ENCODE measurements around the gene SKOR1.

Gene SKOR1

DNA sequence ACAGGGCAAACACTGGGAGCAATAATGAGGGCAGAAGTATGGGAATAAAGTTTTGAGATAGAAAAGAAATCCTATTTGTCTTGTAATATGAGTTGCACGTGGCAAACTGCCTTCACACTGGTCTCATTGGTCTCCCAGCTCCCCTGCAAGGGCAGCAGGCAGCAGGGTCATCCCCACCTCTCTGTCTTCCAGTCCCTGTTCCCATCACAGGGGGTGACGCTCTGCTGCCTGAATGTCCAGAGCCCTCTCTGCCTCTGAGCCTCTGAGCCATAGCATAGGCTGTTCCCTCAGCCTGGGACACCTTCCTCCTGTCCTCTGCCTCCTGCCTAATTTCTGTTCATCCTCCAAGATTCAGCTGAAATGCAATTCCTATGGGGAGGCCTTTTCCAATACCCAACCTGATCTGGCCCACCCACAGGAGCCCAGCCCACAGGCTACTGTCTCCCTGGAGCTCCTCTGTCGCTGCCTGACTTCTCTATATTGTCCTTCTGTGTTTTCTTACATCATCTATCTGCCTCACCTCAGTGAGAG is 12.1 kb upstream of the SKOR1 start:
- Histone ChIP-seq H3K79me2 (ENCODE audit: insufficient read depth, low read length) (no peaks in the 10 kb centered on the region), H3K36me3 (ENCODE audit: insufficient read depth, low read length) (0 out of 2 replicates have a peak, but pooled peaks cover 14% of the 10 kb centered on the region), H4K20me1 (ENCODE audit: insufficient read depth, low read length) (no peaks in the 10 kb centered on the region), H3K27ac (ENCODE audit: low read length) (no peak overlapping the region), H2AFZ (ENCODE audit: low read depth, low read length) (no peak overlapping the region), H3K9ac (ENCODE audit: low read depth, low read length) (no peak overlapping the region), H3K4me2 (ENCODE audit: insufficient read depth, low read length) (no peak overlapping the region), H3K4me1 (ENCODE audit: insufficient read depth, low read length) (no peaks in the 10 kb centered on the region), H3K4me3 (ENCODE audit: low read depth in 1 of 2, low read length in 2 of 2) (no peak overlapping the region), H3K9me3 (ENCODE audit: insufficient read depth, low read length, severe bottlenecking) (no peaks in the 10 kb centered on the region), H3K27me3 (ENCODE audit: insufficient read depth, low read length, poor library complexity) (no peaks in the 10 kb centered on the region)
- ATAC-seq (ENCODE audit: insufficient read depth, low read depth), result no peak
- no peak for DNase-seq
- TF ChIP-seq EZH2 (IDR thresholded peaks at IDR 0.05; ENCODE audit: borderline replicate concordance, low read depth, low read length, severe bottlenecking), result no peak
- TF ChIP-seq, protein P1, sequence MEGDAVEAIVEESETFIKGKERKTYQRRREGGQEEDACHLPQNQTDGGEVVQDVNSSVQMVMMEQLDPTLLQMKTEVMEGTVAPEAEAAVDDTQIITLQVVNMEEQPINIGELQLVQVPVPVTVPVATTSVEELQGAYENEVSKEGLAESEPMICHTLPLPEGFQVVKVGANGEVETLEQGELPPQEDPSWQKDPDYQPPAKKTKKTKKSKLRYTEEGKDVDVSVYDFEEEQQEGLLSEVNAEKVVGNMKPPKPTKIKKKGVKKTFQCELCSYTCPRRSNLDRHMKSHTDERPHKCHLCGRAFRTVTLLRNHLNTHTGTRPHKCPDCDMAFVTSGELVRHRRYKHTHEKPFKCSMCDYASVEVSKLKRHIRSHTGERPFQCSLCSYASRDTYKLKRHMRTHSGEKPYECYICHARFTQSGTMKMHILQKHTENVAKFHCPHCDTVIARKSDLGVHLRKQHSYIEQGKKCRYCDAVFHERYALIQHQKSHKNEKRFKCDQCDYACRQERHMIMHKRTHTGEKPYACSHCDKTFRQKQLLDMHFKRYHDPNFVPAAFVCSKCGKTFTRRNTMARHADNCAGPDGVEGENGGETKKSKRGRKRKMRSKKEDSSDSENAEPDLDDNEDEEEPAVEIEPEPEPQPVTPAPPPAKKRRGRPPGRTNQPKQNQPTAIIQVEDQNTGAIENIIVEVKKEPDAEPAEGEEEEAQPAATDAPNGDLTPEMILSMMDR (IDR thresholded peaks at IDR 0.05; ENCODE audit: borderline replicate concordance, extremely low read depth, low read length, poor library complexity, severe bottlenecking), result no peak

DNA sequence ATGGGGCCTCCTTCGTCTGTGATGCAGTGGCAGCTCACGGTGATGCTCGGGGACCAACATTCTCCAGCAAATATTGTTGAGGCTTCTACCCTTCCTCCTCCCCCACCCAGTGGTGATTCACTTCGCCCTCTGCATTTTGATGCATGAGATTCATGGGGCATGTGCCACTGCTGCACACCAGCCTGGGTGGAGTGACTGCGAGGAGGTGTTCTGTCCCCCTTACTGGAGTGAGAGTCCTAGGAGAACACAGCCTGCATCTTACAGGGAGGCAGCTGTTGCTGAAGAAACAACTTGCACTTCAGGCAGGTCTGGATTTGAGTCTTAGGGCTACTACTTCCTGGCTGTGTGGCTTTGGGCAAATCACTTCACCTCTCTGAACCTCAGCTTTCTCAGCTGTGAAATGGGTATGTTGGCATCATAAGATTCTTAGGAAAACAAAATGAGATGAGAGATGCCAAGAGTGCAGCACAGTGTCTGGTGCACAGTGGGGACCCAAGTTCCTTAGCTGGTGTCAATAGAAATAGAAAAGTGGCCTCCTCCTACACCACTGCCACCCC is 10.2 kb upstream of the SKOR1 start:
- H3K79me2 ChIP-seq (ENCODE audit: insufficient read depth, low read length), result no peaks in the 10 kb centered on the region
- no peak for ATAC-seq (ENCODE audit: insufficient read depth, low read depth)
- H3K4me2 ChIP-seq (ENCODE audit: insufficient read depth, low read length), result no peak overlapping the region
- H3K36me3 ChIP-seq (ENCODE audit: insufficient read depth, low read length), result 0 out of 2 replicates have a peak, but pooled peaks cover 3% of the 10 kb centered on the region
- H3K9me3 ChIP-seq (ENCODE audit: insufficient read depth, low read length, severe bottlenecking), result no peaks in the 10 kb centered on the region
- H2AFZ ChIP-seq (ENCODE audit: low read depth, low read length), result no peak overlapping the region
- no peak for TF ChIP-seq EZH2 (IDR thresholded peaks at IDR 0.05; ENCODE audit: borderline replicate concordance, low read depth, low read length, severe bottlenecking)
- TF ChIP-seq, protein P1 (IDR thresholded peaks at IDR 0.05; ENCODE audit: borderline replicate concordance, extremely low read depth, low read length, poor library complexity, severe bottlenecking), result no peak
- DNase-seq, result no peak
- no peaks in the 10 kb centered on the region for H3K4me1 ChIP-seq (ENCODE audit: insufficient read depth, low read length)
- no peaks in the 10 kb centered on the region for H3K27me3 ChIP-seq (ENCODE audit: insufficient read depth, low read length, poor library complexity)
- H3K9ac ChIP-seq (ENCODE audit: low read depth, low read length), result no peak overlapping the region
- H4K20me1 ChIP-seq (ENCODE audit: insufficient read depth, low read length), result no peaks in the 10 kb centered on the region
- H3K27ac ChIP-seq (ENCODE audit: low read length), result no peak overlapping the region
- H3K4me3 ChIP-seq (ENCODE audit: low read depth in 1 of 2, low read length in 2 of 2), result no peak overlapping the region

DNA sequence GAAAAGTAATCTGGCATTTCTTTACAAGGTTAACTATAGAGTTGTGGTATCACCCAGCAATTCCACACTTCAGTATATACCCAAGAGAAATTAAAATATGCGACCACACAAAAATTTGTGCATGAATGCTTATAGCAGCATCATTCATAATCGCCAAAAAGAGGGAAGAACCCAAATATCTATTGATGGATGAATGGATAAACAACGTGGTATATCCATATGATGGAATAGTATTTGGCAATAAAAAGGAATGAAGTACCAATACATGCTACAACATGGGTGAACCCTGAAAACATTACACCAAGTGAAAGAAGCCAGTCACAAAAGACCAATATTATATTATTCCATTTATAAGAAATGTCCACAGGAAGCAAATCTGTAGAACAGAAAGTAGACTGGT is 8.6 kb upstream of the SKOR1 start:
- DNase-seq, result no peak
- Histone ChIP-seq H3K36me3 (ENCODE audit: insufficient read depth, low read length) (0 out of 2 replicates have a peak, but pooled peaks cover 3% of the 10 kb centered on the region), H2AFZ (ENCODE audit: low read depth, low read length) (no peak overlapping the region), H3K9ac (ENCODE audit: low read depth, low read length) (no peak overlapping the region), H3K4me2 (ENCODE audit: insufficient read depth, low read length) (no peak overlapping the region), H3K27ac (ENCODE audit: low read length) (no peak overlapping the region), H4K20me1 (ENCODE audit: insufficient read depth, low read length) (no peaks in the 10 kb centered on the region), H3K79me2 (ENCODE audit: insufficient read depth, low read length) (no peaks in the 10 kb centered on the region), H3K9me3 (ENCODE audit: insufficient read depth, low read length, severe bottlenecking) (no peaks in the 10 kb centered on the region), H3K27me3 (ENCODE audit: insufficient read depth, low read length, poor library complexity) (no peaks in the 10 kb centered on the region), H3K4me1 (ENCODE audit: insufficient read depth, low read length) (no peaks in the 10 kb centered on the region), H3K4me3 (ENCODE audit: low read depth in 1 of 2, low read length in 2 of 2) (no peak overlapping the region)
- no peak for TF ChIP-seq EZH2 (IDR thresholded peaks at IDR 0.05; ENCODE audit: borderline replicate concordance, low read depth, low read length, severe bottlenecking)
- TF ChIP-seq, protein P1 (IDR thresholded peaks at IDR 0.05; ENCODE audit: borderline replicate concordance, extremely low read depth, low read length, poor library complexity, severe bottlenecking), result no peak
- no peak for ATAC-seq (ENCODE audit: insufficient read depth, low read depth)
